ENCODE results near the gene ANXA10.
"Not testable (repeated sequence)": the region's sequence is repeated elsewhere in the genome, so short reads cannot be mapped to it uniquely, and the experiment has no call there.

Gene ANXA10

GRCh38 chr4:168129802-168130201, 37.5 kb downstream of the ANXA10 start:
- no peaks in the 10 kb centered on the region for H3K4me1 ChIP-seq (ENCODE audit: control insufficient read depth, insufficient read depth, low read length, poor library complexity, severe bottlenecking)
- no peak overlapping the region for H3K4me3 ChIP-seq (ENCODE audit: insufficient read depth, low read depth, low read length, poor library complexity, severe bottlenecking)
- H3K36me3 ChIP-seq (ENCODE audit: control insufficient read depth, insufficient read depth, low read length): no peaks in the 10 kb centered on the region
- DNase-seq: no peak
- no peaks in the 10 kb centered on the region for H3K27me3 ChIP-seq (replicated peaks; ENCODE audit: control insufficient read depth, insufficient read depth, low read length, poor library complexity, severe bottlenecking)
- no peaks in the 10 kb centered on the region for H3K9me3 ChIP-seq (ENCODE audit: control insufficient read depth, low read length)
- H3K27ac ChIP-seq (ENCODE audit: insufficient read depth, low read length, poor library complexity, severe bottlenecking): no peak overlapping the region

- H3K4me3 ChIP-seq (ENCODE audit: insufficient read depth, low read depth, low read length, poor library complexity, severe bottlenecking): no peak overlapping the region
- DNase-seq: no peak
- H3K27ac ChIP-seq (ENCODE audit: insufficient read depth, low read length, poor library complexity, severe bottlenecking): no peak overlapping the region
- H3K4me1 ChIP-seq (ENCODE audit: control insufficient read depth, insufficient read depth, low read length, poor library complexity, severe bottlenecking): no peaks in the 10 kb centered on the region
- H3K36me3 ChIP-seq (ENCODE audit: control insufficient read depth, insufficient read depth, low read length): no peaks in the 10 kb centered on the region
- H3K27me3 ChIP-seq (replicated peaks; ENCODE audit: control insufficient read depth, insufficient read depth, low read length, poor library complexity, severe bottlenecking): no peaks in the 10 kb centered on the region
- no peaks in the 10 kb centered on the region for H3K9me3 ChIP-seq (ENCODE audit: control insufficient read depth, low read length)
Observed at GRCh38 chr4:168131196-168131595, 38.9 kb downstream of the ANXA10 start.

GRCh38 chr4:168134651-168135050, 42.3 kb downstream of the ANXA10 start:
- no peak for DNase-seq
- no peaks in the 10 kb centered on the region for H3K27me3 ChIP-seq (replicated peaks; ENCODE audit: control insufficient read depth, insufficient read depth, low read length, poor library complexity, severe bottlenecking)
- no peaks in the 10 kb centered on the region for H3K9me3 ChIP-seq (ENCODE audit: control insufficient read depth, low read length)
- no peaks in the 10 kb centered on the region for H3K36me3 ChIP-seq (ENCODE audit: control insufficient read depth, insufficient read depth, low read length)
- no peak overlapping the region for H3K4me3 ChIP-seq (ENCODE audit: insufficient read depth, low read depth, low read length, poor library complexity, severe bottlenecking)
- no peaks in the 10 kb centered on the region for H3K4me1 ChIP-seq (ENCODE audit: control insufficient read depth, insufficient read depth, low read length, poor library complexity, severe bottlenecking)
- H3K27ac ChIP-seq (ENCODE audit: insufficient read depth, low read length, poor library complexity, severe bottlenecking): no peak overlapping the region

- not testable (repeated sequence) for H3K36me3 ChIP-seq (ENCODE audit: control insufficient read depth, insufficient read depth, low read length); H3K27ac ChIP-seq (ENCODE audit: insufficient read depth, low read length, poor library complexity, severe bottlenecking); H3K4me1 ChIP-seq (ENCODE audit: control insufficient read depth, insufficient read depth, low read length, poor library complexity, severe bottlenecking); H3K4me3 ChIP-seq (ENCODE audit: insufficient read depth, low read depth, low read length, poor library complexity, severe bottlenecking); DNase-seq; H3K27me3 ChIP-seq (replicated peaks; ENCODE audit: control insufficient read depth, insufficient read depth, low read length, poor library complexity, severe bottlenecking); H3K9me3 ChIP-seq (ENCODE audit: control insufficient read depth, low read length)
Observed at GRCh38 chr4:168135860-168136259, 43.5 kb downstream of the ANXA10 start.

DNA sequence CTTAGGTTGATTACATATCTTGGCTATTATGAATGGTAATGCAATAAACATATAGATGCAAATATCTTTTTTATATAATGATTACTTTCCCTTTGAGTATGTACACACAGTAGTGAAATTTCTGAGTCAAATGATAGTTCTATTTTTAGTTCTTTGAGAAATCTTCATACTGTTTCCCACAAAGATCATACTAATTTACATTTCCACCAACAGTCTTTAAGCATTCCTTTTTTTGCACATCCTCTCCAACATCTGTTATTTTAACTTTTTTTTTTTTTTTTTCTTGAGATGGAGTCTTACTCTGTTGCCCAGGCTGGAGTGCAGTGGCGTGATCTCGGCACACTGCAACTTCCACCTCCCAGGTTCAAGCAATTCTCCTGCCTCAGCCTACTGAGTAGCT, 45.4 kb downstream of the ANXA10 start:
- not testable (repeated sequence) for H3K4me3 ChIP-seq (ENCODE audit: insufficient read depth, low read depth, low read length, poor library complexity, severe bottlenecking); H3K4me1 ChIP-seq (ENCODE audit: control insufficient read depth, insufficient read depth, low read length, poor library complexity, severe bottlenecking); H3K36me3 ChIP-seq (ENCODE audit: control insufficient read depth, insufficient read depth, low read length); H3K27me3 ChIP-seq (replicated peaks; ENCODE audit: control insufficient read depth, insufficient read depth, low read length, poor library complexity, severe bottlenecking); H3K9me3 ChIP-seq (ENCODE audit: control insufficient read depth, low read length); H3K27ac ChIP-seq (ENCODE audit: insufficient read depth, low read length, poor library complexity, severe bottlenecking); DNase-seq

DNA sequence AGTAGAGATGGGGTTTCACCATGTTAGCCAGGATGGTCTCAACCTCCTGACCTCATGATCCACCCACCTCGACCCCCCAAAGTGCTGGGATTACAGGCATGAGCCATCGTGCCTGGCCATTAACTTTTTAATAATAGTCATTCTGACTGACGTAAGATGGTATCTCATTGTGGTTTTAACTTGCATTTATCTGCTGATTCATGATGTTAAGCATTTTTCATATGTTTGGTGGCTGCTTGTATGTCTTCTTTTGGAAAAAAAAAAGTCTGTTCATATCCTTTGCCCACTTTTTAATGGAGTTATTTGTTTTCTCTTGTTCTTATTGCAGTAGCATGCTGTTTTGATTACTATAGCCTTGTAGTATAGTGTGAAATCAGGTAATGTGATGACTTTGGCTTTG, 45.8 kb downstream of the ANXA10 start:
- no peaks in the 10 kb centered on the region for H3K36me3 ChIP-seq (ENCODE audit: control insufficient read depth, insufficient read depth, low read length)
- no peak overlapping the region for H3K4me3 ChIP-seq (ENCODE audit: insufficient read depth, low read depth, low read length, poor library complexity, severe bottlenecking)
- H3K27ac ChIP-seq (ENCODE audit: insufficient read depth, low read length, poor library complexity, severe bottlenecking): no peak overlapping the region
- no peaks in the 10 kb centered on the region for H3K9me3 ChIP-seq (ENCODE audit: control insufficient read depth, low read length)
- H3K27me3 ChIP-seq (replicated peaks; ENCODE audit: control insufficient read depth, insufficient read depth, low read length, poor library complexity, severe bottlenecking): no peaks in the 10 kb centered on the region
- DNase-seq: no peak
- H3K4me1 ChIP-seq (ENCODE audit: control insufficient read depth, insufficient read depth, low read length, poor library complexity, severe bottlenecking): no peaks in the 10 kb centered on the region

DNA sequence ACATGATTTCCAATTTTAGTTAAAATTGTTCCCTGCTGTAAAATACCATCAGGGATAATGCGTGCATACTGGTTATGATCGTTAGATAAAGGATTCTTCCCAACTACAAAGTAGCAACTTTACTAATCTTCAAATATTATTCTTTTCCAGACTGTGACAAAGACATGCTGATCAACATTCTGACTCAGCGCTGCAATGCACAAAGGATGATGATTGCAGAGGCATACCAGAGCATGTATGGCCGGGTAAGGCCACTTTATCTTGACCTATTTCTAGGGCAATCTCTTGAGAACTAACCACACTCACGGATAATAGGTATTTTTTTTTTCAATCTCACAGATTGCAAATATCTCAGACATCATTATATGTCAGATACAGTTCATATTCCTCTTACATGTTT, 47.0 kb downstream of the ANXA10 start:
- H3K4me1 ChIP-seq (ENCODE audit: control insufficient read depth, insufficient read depth, low read length, poor library complexity, severe bottlenecking): no peaks in the 10 kb centered on the region
- H3K27ac ChIP-seq (ENCODE audit: insufficient read depth, low read length, poor library complexity, severe bottlenecking): no peak overlapping the region

GRCh38 chr4:168141733-168142132, 49.4 kb downstream of the ANXA10 start:
- H3K27ac ChIP-seq (ENCODE audit: insufficient read depth, low read length, poor library complexity, severe bottlenecking): no peak overlapping the region
- no peaks in the 10 kb centered on the region for H3K27me3 ChIP-seq (replicated peaks; ENCODE audit: control insufficient read depth, insufficient read depth, low read length, poor library complexity, severe bottlenecking)
- no peaks in the 10 kb centered on the region for H3K9me3 ChIP-seq (ENCODE audit: control insufficient read depth, low read length)
- DNase-seq: no peak
- H3K4me3 ChIP-seq (ENCODE audit: insufficient read depth, low read depth, low read length, poor library complexity, severe bottlenecking): no peak overlapping the region
- H3K36me3 ChIP-seq (ENCODE audit: control insufficient read depth, insufficient read depth, low read length): no peaks in the 10 kb centered on the region
- no peaks in the 10 kb centered on the region for H3K4me1 ChIP-seq (ENCODE audit: control insufficient read depth, insufficient read depth, low read length, poor library complexity, severe bottlenecking)

More for the DNA sequence above, 47.0 kb downstream of the ANXA10 start:
- no peaks in the 10 kb centered on the region for H3K27me3 ChIP-seq (replicated peaks; ENCODE audit: control insufficient read depth, insufficient read depth, low read length, poor library complexity, severe bottlenecking)
- no peak for DNase-seq
- H3K4me3 ChIP-seq (ENCODE audit: insufficient read depth, low read depth, low read length, poor library complexity, severe bottlenecking): no peak overlapping the region
- no peaks in the 10 kb centered on the region for H3K36me3 ChIP-seq (ENCODE audit: control insufficient read depth, insufficient read depth, low read length)
- H3K9me3 ChIP-seq (ENCODE audit: control insufficient read depth, low read length): no peaks in the 10 kb centered on the region

GRCh38 chr4:168143601-168144000, 51.3 kb downstream of the ANXA10 start:
- Histone ChIP-seq H3K36me3 (ENCODE audit: control insufficient read depth, insufficient read depth, low read length) (no peaks in the 10 kb centered on the region), H3K4me3 (ENCODE audit: insufficient read depth, low read depth, low read length, poor library complexity, severe bottlenecking) (no peak overlapping the region), H3K4me1 (ENCODE audit: control insufficient read depth, insufficient read depth, low read length, poor library complexity, severe bottlenecking) (no peaks in the 10 kb centered on the region), H3K27me3 (replicated peaks; ENCODE audit: control insufficient read depth, insufficient read depth, low read length, poor library complexity, severe bottlenecking) (no peaks in the 10 kb centered on the region), H3K27ac (ENCODE audit: insufficient read depth, low read length, poor library complexity, severe bottlenecking) (no peak overlapping the region), H3K9me3 (ENCODE audit: control insufficient read depth, low read length) (no peaks in the 10 kb centered on the region)
- DNase-seq: no peak

DNA sequence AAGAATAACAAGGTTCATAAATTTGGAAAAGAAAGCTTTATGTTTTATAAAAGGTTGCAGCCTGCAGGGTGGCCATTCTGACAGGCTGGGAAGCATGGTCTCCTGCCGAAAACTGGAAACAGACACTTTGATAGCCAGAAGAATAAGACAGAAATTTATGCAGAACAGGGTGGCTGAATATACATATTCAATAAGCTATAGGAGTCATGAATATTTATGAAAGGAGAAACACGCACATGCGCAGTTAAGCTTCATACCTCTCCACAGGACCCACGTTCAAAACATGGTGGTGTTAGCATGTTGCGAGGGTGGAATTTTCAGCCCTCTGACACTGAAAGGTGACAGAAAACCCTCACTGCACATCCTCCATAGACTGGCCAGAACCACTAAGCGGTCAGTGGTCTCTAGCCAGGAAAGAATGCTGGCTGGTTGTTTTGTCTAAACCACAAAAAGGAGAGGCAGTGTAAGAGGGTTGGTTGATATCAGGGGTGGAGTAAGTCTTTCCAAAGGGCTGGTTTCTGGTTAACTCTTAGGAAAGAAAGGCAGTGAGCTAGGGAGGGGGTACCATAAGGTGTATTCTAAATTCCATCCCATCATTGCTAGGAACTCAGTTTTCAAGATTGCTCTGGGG, 58.2 kb downstream of the ANXA10 start:
- H3K27ac ChIP-seq (ENCODE audit: insufficient read depth, low read length, poor library complexity, severe bottlenecking): no peak overlapping the region
- H3K4me3 ChIP-seq (ENCODE audit: insufficient read depth, low read depth, low read length, poor library complexity, severe bottlenecking): no peak overlapping the region
- DNase-seq: no peak
- no peaks in the 10 kb centered on the region for H3K36me3 ChIP-seq (ENCODE audit: control insufficient read depth, insufficient read depth, low read length)
- no peaks in the 10 kb centered on the region for H3K4me1 ChIP-seq (ENCODE audit: control insufficient read depth, insufficient read depth, low read length, poor library complexity, severe bottlenecking)
- H3K9me3 ChIP-seq (ENCODE audit: control insufficient read depth, low read length): no peaks in the 10 kb centered on the region
- H3K27me3 ChIP-seq (replicated peaks; ENCODE audit: control insufficient read depth, insufficient read depth, low read length, poor library complexity, severe bottlenecking): no peaks in the 10 kb centered on the region

Measured in effector memory CD4-positive, alpha-beta T cell (primary cell).